HepG2 (cell line): ENCODE results near the gene SMYD4. TPM values are rescaled to one million over a fixed set of nuclear protein-coding genes. Genes with fewer than 3 reads are reported as not detected.
A peak's percentile ranks its signal among the peaks of the same experiment; 100 is the strongest.

Experiments
- CBX1 ChIP-seq: IDR thresholded peaks from one replicate; pipeline ENCODE4 v1.6.1; 2016; ENCODE audit warnings: antibody characterized with exemption, low read depth
- HNF4G ChIP-seq, 2 experiments: sonication (generic) in 1 of 2; formaldehyde crosslinking in 1 of 2; IDR thresholded peaks; 2 replicates each; pipeline versions ENCODE4 v1.4.0 to v1.6.1; 2011 to 2020; ENCODE audit warnings: borderline replicate concordance in 2 of 2, low read depth in 2 of 2, mild to moderate bottlenecking in 2 of 2, low read length in 1 of 2, missing genetic modification reagents in 1 of 2, moderate library complexity in 1 of 2
- HNRNPLL ChIP-seq: fragments of 200-400 bp; formaldehyde crosslinking; IDR thresholded peaks from 2 replicates; pipeline ENCODE4 v1.6.1; 2017; ENCODE audit warnings: mild to moderate bottlenecking, low read depth, low read length; ENCODE audit not compliant: poor library complexity, severe bottlenecking
- KDM5B ChIP-seq: sonication (generic); formaldehyde crosslinking; IDR thresholded peaks from 2 replicates; pipeline ENCODE4 v1.4.0; 2020; ENCODE audit warnings: missing genetic modification reagents, mild to moderate bottlenecking, borderline replicate concordance
- RELA ChIP-seq: sonication (generic); formaldehyde crosslinking; IDR thresholded peaks from 2 replicates; pipeline ENCODE4 v1.4.0; 2020; ENCODE audit warnings: missing genetic modification reagents
- TOPORS ChIP-seq: sonication (generic); formaldehyde crosslinking; IDR thresholded peaks from 2 replicates; pipeline ENCODE4 v1.8.0; 2023; ENCODE audit warnings: mild to moderate bottlenecking, missing genetic modification reagents
- ZNF616 ChIP-seq: sonication (generic); formaldehyde crosslinking; IDR thresholded peaks from 2 replicates; pipeline ENCODE4 v1.5.0; 2020; ENCODE audit warnings: low read depth, mild to moderate bottlenecking, missing genetic modification reagents
- ZNF629 ChIP-seq: sonication (generic); formaldehyde crosslinking; conservative IDR thresholded peaks from 2 replicates; pipeline ENCODE4 v1.5.0; 2020; ENCODE audit warnings: missing genetic modification reagents
- polyA plus RNA-seq, 8 experiments: library from polyadenylated mRNA; depleted of rRNA in 3 of 8; stranded (reverse) in 7 of 8; unstranded in 1 of 8; fragments of >200 nt; fragmentation: Illumina TruSeq in 4 of 8; extraction: Trizol in 4 of 8; gene quantifications; 2 replicates each; pipeline versions ENCODE4 v1.2.1 to v1.2.3, GENCODE V29; 2011 to 2016; ENCODE audit warnings: low read depth in 4 of 8, missing spikeins in 1 of 8, mixed read lengths in 1 of 8; ENCODE audit not compliant: insufficient read depth in 1 of 8
- total RNA-seq, 5 experiments: library from RNA; depleted of rRNA; stranded (reverse); fragments of >200 nt; fragmentation: Illumina TruSeq; extraction: Trizol; gene quantifications; 2 replicates each; pipeline ENCODE4 v1.2.3, GENCODE V29; 2016; ENCODE audit warnings: low read depth in 1 of 5
- TF ChIP-seq, protein P1 (sequence below): sonication (generic); formaldehyde crosslinking; IDR thresholded peaks from 2 replicates; pipeline ENCODE4 v1.4.0; 2020; ENCODE audit warnings: missing genetic modification reagents
- TF ChIP-seq, protein P2 (sequence below): sonication (generic); formaldehyde crosslinking; IDR thresholded peaks from 2 replicates; pipeline ENCODE4 v1.4.0; 2020; ENCODE audit warnings: missing genetic modification reagents
- TF ChIP-seq, protein P3 (sequence below): sonication (generic); formaldehyde crosslinking; IDR thresholded peaks from 2 replicates; pipeline ENCODE4 v1.4.0; 2020; ENCODE audit warnings: missing genetic modification reagents
- TF ChIP-seq, protein P4 (sequence below): sonication (generic); formaldehyde crosslinking; IDR thresholded peaks from 2 replicates; pipeline ENCODE4 v1.8.0; 2022; ENCODE audit warnings: mild to moderate bottlenecking, missing genetic modification reagents, moderate library complexity
- TF ChIP-seq, protein P5 (sequence below): sonication (generic); formaldehyde crosslinking; IDR thresholded peaks from 2 replicates; pipeline ENCODE4 v1.5.1; 2020; ENCODE audit warnings: missing genetic modification reagents, mild to moderate bottlenecking, borderline replicate concordance
- TF ChIP-seq, protein P6 (sequence below): sonication (generic); formaldehyde crosslinking; IDR thresholded peaks from 2 replicates; pipeline ENCODE4 v1.8.0; 2022; ENCODE audit warnings: missing genetic modification reagents, mild to moderate bottlenecking, inconsistent platforms, borderline replicate concordance

Gene SMYD4
- total and polyA plus RNA-seq, 2 of the 13 experiments (the other 11 are each of a cell fraction or from before 2014, with no cell fraction given), result 7.4 to 11.3 TPM

DNA sequence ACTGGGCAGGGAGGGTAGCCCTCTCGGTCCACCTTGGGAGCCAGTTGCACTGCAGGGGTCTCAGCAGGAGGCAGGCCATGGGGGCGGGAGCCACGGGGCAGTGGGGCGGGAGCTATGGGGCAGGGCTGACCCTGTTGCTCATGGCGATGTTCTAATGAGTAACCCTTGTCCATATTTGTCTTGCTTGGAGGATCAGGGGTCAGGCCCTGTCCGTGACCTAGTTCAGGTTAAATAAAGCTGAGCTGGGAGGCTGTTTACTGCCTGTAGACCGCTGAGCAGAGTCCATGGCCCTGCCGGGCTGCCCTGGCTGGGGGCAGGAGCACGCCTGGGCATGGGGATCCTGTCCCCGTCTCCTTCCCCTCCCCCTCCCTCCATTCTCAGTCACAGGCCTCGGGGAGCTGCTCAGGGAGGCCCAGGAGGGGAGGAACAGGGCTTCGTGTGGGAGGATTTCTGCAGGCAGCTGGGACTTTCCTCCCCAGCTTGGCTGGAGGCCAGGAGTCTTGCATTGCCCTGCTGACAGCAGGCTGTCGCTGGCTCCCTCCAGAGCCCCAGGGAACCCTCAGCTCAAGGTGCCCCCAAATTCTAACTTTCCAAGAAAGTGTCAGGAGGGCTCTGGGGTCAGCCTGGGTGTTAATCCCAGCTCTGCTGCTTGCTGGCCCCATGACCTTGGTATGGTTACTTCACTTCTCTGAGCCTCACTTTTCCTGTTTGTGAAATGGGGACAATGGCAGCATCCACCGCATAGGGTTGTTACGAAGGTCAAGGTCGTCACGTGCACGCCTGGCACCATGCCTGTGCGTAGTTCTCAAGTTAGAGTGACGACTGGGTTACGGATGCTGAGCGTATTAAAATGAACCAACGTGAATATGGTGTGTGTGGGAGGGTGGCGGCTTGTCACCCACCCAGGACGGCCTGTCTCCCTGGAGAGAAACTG, 93.1 kb downstream of the SMYD4 start (continued):
- TF ChIP-seq, protein P1, sequence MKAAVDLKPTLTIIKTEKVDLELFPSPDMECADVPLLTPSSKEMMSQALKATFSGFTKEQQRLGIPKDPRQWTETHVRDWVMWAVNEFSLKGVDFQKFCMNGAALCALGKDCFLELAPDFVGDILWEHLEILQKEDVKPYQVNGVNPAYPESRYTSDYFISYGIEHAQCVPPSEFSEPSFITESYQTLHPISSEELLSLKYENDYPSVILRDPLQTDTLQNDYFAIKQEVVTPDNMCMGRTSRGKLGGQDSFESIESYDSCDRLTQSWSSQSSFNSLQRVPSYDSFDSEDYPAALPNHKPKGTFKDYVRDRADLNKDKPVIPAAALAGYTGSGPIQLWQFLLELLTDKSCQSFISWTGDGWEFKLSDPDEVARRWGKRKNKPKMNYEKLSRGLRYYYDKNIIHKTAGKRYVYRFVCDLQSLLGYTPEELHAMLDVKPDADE (CRISPR knock-in tag), result peak; percentile 87; the same call in 1 of the 2 replicates
- TF ChIP-seq HNF4G (IDR thresholded peaks at IDR 0.05; ENCODE audit: borderline replicate concordance, low read depth, low read length) (peak; percentile 99), HNF4G (CRISPR knock-in tag; IDR thresholded peaks at IDR 0.05; ENCODE audit: borderline replicate concordance, low read depth) (peak; percentile 94; the same call in 1 of the 2 replicates), ZNF629 (CRISPR knock-in tag) (peak; percentile 100), RELA (0 out of 2 replicates have a peak, but pooled peaks have one; percentile 68), KDM5B (CRISPR knock-in tag) (peak; percentile 60), HNRNPLL (peak; percentile 18), TOPORS (no peak; the same call in none of the 2 replicates), ZNF616 (CRISPR knock-in tag) (peak; percentile 77; the same call in 1 of the 2 replicates), CBX1 (peak; percentile 37)
- TF ChIP-seq, protein P2, sequence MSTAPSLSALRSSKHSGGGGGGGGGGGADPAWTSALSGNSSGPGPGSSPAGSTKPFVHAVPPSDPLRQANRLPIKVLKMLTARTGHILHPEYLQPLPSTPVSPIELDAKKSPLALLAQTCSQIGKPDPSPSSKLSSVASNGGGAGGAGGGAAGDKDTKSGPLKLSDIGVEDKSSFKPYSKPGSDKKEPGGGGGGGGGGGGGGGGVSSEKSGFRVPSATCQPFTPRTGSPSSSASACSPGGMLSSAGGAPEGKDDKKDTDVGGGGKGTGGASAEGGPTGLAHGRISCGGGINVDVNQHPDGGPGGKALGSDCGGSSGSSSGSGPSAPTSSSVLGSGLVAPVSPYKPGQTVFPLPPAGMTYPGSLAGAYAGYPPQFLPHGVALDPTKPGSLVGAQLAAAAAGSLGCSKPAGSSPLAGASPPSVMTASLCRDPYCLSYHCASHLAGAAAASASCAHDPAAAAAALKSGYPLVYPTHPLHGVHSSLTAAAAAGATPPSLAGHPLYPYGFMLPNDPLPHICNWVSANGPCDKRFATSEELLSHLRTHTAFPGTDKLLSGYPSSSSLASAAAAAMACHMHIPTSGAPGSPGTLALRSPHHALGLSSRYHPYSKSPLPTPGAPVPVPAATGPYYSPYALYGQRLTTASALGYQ, result peak; percentile 97
- TF ChIP-seq, protein P3, sequence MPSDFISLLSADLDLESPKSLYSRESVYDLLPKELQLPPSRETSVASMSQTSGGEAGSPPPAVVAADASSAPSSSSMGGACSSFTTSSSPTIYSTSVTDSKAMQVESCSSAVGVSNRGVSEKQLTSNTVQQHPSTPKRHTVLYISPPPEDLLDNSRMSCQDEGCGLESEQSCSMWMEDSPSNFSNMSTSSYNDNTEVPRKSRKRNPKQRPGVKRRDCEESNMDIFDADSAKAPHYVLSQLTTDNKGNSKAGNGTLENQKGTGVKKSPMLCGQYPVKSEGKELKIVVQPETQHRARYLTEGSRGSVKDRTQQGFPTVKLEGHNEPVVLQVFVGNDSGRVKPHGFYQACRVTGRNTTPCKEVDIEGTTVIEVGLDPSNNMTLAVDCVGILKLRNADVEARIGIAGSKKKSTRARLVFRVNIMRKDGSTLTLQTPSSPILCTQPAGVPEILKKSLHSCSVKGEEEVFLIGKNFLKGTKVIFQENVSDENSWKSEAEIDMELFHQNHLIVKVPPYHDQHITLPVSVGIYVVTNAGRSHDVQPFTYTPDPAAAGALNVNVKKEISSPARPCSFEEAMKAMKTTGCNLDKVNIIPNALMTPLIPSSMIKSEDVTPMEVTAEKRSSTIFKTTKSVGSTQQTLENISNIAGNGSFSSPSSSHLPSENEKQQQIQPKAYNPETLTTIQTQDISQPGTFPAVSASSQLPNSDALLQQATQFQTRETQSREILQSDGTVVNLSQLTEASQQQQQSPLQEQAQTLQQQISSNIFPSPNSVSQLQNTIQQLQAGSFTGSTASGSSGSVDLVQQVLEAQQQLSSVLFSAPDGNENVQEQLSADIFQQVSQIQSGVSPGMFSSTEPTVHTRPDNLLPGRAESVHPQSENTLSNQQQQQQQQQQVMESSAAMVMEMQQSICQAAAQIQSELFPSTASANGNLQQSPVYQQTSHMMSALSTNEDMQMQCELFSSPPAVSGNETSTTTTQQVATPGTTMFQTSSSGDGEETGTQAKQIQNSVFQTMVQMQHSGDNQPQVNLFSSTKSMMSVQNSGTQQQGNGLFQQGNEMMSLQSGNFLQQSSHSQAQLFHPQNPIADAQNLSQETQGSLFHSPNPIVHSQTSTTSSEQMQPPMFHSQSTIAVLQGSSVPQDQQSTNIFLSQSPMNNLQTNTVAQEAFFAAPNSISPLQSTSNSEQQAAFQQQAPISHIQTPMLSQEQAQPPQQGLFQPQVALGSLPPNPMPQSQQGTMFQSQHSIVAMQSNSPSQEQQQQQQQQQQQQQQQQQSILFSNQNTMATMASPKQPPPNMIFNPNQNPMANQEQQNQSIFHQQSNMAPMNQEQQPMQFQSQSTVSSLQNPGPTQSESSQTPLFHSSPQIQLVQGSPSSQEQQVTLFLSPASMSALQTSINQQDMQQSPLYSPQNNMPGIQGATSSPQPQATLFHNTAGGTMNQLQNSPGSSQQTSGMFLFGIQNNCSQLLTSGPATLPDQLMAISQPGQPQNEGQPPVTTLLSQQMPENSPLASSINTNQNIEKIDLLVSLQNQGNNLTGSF, result peak; percentile 49; the same call in 1 of the 2 replicates
- TF ChIP-seq, protein P4, sequence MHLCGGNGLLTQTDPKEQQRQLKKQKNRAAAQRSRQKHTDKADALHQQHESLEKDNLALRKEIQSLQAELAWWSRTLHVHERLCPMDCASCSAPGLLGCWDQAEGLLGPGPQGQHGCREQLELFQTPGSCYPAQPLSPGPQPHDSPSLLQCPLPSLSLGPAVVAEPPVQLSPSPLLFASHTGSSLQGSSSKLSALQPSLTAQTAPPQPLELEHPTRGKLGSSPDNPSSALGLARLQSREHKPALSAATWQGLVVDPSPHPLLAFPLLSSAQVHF (CRISPR knock-in tag), result no peak
- TF ChIP-seq, protein P5, sequence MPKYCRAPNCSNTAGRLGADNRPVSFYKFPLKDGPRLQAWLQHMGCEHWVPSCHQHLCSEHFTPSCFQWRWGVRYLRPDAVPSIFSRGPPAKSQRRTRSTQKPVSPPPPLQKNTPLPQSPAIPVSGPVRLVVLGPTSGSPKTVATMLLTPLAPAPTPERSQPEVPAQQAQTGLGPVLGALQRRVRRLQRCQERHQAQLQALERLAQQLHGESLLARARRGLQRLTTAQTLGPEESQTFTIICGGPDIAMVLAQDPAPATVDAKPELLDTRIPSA (CRISPR knock-in tag), result peak; percentile 59; the same call in 1 of the 2 replicates
- TF ChIP-seq, protein P6, sequence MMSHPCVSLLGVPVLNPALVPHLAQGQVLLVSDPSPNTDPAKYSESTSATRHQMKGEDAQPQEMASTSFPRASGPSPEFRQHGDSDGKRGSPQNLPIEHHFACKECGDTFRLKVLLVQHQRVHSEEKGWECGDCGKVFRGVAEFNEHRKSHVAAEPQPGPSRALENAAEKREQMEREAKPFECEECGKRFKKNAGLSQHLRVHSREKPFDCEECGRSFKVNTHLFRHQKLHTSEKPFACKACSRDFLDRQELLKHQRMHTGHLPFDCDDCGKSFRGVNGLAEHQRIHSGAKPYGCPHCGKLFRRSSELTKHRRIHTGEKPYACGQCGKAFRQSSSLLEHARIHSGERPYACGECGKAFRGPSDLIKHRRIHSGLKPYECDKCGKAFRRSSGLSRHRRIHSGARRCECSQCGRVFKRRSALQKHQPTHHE, result peak; percentile 92
